Adrenal gland (tissue), 5 donors: ENCODE measurements around the gene DONSON.

Source experiments
- CTCF ChIP-seq, 6 experiments: fragments of 450-650 bp in 4 of 6; fragments of 200-600 bp in 2 of 6; sonication (generic) in 1 of 6; IDR thresholded peaks; 1 replicate in 5 of 6; 2 replicates in 1 of 6; pipeline versions ENCODE4 v1.5.1 to v1.8.0; 2016 to 2021; ENCODE audit warnings: antibody characterized with exemption in 6 of 6, mild to moderate bottlenecking in 2 of 6, moderate library complexity in 1 of 6
- POLR2A ChIP-seq, 2 donors: fragments of 450-650 bp; IDR thresholded peaks; one replicate each; pipeline ENCODE4 v1.6.1; 2017; ENCODE audit warnings: antibody characterized with exemption in 2 of 2, mild to moderate bottlenecking in 2 of 2, moderate library complexity in 1 of 2
- donor health status: DM: no; HTN: no; CAD: no.

- TF ChIP-seq POLR2A (IDR thresholded peaks at IDR 0.05) = no peak
- no peak for TF ChIP-seq CTCF (IDR thresholded peaks at IDR 0.05)
Observed at GRCh38 chr21:33611006-33611744, 22.7 kb upstream of the DONSON start.
